ENCODE results near the gene COG4.
"Not testable (repeated sequence)": the region's sequence is repeated elsewhere in the genome, so short reads cannot be mapped to it uniquely, and the experiment has no call there.

The COG4 gene

DNA sequence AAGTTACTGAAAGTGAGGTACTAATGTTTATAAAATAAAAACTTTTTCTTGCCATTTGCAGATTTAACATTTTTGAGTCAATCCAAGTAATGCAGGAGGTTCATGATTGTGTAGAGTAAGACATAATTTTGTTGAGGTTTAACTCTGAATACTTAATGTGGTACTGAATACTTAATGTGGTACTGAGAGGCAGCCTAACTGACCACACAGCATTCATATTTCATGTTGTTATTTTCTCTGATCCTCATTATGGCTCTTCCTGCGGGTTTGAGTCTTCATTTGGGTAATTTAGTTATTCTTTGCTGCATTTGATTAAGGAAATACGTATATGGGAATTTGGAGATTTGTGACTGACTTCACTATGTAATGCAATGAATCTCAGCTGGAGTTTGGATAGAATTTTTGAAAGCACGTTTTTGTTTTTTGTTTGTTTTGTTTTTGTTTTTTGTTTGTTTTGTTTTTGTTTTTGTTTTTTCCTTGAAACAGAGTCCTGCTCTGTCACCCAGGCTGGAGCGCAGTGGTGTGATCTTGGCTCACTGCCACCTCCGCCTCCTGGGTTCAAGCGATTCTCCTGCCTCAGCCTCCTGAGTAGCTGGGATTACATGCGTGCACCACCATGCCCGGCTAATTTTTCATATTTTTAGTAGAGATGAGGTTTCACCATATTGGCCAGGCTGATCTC is 4.1 kb upstream of the COG4 start:
- no peak for DNase-seq (ENCODE audit: low read depth, low spot score)

DNA sequence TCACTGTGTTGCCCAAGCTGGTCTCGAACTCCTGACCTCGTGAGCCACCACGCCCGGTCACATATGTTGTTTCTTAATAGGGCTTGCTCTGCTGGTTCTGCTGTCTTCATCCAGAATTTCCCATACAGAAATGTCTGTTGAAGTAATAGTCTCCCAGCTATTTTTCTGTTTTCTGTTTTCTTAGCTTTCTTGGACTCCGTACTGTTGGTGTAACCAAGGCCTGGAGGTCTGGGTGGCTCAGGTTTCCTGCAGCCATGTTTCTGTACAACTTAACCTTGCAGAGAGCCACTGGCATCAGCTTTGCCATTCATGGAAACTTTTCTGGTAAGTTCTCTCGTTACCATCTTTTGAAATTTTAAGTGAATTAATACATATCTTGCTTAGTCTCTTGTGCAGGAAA is 3.0 kb upstream of the COG4 start:
- no peak for DNase-seq (ENCODE audit: low read depth, low spot score)

DNA sequence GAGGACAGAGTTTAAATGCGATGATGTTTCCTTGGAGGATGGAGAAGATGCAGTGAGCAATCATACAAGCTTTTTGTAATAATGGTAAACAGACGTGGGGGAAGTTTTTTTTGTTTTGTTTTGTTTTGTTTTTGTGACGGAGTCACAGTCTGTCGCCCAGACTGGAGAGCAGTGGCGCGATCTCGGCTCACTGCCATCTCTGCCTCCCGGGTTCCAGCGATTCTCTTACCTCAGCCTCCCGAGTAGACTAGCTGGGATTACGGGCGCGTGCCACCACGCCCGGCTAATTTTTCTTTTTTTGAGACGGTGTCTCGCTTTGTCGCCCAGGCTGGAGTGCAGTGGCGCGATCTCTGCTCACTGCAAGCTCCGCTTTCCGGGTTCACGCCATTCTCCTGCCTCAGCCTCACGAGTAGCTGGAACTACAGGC is 1.1 kb upstream of the COG4 start:
- DNase-seq (ENCODE audit: low read depth, low spot score), result not testable (repeated sequence)

DNA sequence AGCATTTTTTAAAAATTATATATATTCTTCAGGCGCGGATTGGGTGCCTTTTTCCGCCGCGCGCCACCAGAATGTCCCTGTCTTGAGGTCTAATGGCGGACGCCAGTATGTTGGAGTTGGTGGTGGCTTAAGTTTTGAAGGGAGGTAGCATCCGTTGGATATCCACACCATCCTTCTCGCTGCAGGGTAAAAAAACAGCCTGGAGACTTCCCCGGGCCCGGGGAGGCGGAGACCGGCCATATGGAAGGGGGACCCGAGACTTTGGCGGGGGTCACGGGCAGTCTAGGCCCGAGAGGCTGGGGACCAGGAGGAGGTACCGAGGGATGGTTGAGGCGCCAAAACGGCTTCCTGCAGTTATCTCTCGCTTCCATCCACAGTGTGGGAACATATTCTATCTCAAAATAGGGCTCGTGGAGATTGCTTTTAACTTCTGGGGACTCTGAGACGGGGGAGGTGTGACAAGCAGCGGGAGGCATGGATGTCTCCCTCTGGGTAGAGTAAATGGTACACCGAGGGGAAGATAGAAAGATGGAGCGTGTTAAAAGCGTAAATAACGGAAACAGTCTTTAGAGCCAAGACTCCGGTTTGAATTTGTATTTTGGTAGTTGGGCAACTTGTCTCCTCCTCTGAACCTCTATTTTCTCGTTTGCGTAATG is 517 bp upstream of the COG4 start, which contains the start of gene SF3B3:
Gene SF3B3, plus strand, starts transcription at position 74 of the 656 bp plus-strand sequence. CDS start 2,841 bp downstream, outside the sequence.
- DNase-seq (ENCODE audit: low read depth, low spot score), result no peak

DNA sequence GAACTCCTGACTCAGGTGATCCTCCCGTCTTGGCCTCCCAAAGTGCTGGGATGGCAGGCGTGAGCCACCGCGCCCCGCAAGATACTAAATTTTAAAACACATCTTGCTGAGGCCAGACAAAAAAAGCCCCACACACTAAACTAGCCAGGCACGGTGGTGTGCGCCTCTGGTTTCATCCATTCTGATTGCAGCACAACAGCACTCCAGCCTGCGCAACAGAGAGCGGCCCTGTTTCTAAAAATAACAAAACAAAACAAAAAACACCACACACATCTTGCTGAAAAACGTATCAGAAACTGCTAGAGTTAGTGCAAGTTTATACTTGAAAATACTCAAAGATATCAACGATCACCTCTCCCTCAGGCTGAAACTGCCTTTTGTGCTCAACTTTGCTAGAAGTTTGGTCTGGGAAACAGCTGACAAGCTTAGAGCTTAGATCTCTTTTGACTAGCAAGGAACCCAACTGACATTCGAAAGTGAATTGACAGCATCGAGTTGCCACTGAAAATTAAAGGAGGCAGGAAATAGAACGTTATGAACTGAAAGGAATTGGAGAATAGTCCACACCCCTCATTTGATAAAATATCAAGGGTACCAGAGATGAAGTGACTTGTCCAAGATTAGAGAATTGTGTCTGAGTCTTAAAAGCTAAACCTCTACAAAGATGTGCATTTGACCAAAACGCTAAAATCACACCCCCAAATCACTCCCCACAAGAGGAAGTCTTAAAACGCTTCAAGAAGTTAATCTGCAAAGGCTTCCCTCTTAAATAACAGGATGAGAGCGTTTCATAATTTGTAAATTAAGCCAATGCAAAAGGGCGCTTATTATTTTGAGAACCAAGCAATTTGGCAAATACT is 908 bp downstream of the COG4 start:
- no peak for DNase-seq (ENCODE audit: low read depth, low spot score)

DNA sequence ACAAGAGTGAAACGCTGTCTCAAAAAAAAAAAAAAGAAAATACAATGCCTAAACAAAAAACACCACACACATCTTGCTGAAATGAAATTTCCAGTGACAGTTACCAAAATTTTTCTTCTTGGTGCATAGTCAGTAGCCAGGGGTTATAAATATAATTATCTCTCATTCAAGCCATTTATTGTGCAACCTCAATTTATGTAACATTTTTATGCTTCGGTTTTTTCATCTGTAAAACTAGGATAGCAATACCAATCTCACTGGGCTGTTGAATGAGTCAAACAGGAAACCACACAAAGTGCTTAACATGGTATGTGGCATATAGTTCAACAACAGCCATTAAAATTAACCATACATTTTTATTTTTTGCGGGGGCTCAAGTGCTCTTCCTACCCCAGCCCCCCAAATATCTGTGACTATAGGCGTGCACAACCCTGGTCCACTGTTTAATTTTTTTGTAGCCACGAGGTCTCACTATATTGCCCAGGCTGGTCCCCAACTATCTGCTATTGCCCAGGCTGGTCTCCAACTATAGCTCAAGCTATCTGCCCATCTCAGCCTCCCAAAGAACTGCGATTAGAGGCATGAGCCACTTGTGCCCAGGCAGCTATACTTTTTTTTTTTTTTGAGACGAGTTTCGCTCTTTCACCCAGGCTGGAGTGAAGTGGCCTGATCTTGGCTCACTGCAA is 2.6 kb downstream of the COG4 start:
- no peak for DNase-seq (ENCODE audit: low read depth, low spot score)

DNA sequence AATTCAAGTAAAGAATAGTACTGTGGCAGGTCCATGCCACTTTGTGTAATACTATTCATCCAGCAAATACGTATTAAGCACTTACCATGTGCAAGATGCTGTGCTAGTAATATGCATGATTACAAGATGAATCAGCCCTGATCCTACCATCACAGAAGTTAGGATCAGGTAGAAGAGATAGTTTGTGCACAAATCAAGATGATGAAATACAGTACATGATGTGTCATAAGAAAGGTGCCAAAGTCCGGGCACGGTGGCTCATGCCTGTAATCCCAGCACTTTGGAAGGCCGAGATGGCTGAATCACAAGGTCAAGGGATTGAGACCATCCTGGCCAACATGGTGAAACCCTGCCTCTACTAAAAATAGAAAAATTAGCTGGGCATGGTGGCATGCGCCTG is 10.9 kb downstream of the COG4 start:
- no peak for DNase-seq (ENCODE audit: low read depth, low spot score)

DNA sequence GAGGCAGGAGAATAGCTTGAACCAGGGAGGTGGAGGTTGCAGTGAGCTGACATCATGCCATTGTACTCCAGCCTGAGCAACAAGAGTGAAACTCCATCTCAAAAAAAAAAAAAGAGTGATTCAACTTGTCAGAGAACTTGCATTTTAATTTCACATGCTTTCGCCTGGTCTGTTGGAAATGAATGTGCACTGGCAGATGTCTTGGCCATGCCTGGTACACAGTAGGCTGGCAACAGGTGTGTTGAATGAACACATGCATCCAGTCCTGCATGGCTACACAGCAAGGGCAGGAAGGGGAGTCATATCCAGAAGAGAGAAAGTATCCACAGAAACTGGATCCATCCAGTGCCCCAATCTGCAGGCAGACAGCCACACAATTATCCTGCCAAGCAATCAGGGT is 11.5 kb downstream of the COG4 start:
- no peak for DNase-seq (ENCODE audit: low read depth, low spot score)

DNA sequence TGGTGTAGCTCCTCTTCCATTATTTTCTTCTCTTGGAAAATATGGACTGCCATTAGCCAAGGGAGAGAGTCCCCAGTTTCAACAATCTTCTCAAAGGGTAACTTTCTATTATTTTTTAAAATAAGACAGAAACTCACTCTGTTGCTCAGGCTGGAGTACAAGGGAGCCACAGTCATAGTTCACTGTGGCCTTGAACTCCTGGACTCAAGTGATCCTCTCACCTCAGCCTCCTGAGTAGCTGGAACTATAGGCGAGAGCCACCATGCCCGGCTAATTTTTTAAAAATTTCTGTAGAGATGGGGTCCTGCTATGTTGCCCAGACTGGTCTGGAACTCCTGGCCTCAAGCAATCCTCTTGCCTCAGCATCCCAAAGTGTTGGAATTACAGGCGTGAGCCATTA is 13.1 kb downstream of the COG4 start:
- DNase-seq (ENCODE audit: low read depth, low spot score), result no peak

DNA sequence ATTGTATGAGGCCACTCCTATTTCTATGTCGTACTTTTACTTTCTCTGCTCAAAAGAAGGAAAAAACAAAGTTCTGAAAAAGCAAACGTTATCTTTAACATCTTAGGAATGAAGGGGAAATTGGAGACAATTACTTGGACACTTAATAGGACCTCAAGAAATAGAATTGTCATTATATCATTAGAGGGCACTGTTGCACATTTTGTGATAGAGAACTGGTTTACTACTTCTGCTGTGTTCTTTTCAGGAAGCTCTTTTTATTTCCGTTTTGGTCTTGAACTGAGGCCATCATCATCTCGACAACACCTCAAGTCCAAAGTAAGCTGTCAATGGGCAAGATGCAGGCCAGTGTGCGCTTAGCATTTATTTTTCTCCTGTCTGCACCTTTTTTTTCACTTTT is 14.6 kb downstream of the COG4 start:
- no peak for DNase-seq (ENCODE audit: low read depth, low spot score)

DNA sequence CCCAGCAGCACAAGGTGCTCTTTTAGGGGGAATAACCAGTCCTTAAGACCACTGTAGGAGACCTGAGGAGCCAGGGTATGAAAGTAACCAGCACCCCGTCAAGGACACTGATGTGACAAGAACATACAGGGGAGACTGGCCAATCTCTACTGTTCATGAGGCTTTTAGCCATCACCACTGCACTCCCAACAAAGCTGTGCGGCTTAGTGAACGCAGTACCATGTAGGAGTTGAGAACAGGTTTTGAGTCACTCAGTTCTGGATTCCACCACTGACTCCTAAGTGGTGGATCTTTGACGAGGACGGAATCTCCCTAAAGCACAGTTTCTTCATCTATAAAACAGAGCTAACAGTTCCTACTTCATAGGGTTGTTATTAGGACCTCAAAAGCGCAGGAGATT is 26.8 kb downstream of the COG4 start:
- DNase-seq (ENCODE audit: low read depth, low spot score), result no peak

DNA sequence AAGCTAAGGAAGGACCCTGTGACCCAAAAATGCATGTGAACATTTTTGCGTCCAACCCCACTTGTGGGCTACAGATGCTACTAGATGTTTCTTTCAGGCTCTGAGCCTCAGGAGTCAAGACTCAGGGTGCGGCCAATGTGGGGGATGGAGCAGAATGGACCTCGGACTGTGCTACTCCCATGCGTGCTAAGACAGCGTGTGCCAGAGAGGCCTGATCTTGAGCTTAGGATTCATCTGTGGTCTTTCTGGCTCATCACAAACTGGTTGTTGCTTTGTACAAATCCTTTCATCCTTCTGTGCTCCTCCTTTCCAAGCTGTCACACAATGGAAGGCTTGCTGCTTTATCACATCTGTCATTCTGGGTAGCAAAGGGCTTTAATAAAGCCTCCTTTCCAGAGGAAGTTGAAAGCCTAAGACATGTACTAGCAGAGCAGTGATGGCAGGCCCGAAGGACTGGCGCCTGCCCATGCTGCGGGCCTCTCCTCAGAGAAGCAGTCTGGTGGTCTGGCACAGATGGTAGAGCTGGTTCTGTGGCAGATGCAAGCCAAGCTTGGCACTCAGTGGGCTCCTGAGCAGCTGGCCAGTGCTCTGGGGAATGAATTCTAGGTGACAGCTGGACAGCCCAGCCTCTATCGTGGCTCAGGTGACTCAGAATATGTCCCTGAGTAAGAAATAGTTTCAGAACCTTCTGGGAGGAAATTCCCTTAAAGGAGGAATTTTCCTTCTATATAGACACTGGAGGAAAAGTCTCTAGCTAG is 27.8 kb downstream of the COG4 start:
- DNase-seq (ENCODE audit: low read depth, low spot score), result no peak

DNA sequence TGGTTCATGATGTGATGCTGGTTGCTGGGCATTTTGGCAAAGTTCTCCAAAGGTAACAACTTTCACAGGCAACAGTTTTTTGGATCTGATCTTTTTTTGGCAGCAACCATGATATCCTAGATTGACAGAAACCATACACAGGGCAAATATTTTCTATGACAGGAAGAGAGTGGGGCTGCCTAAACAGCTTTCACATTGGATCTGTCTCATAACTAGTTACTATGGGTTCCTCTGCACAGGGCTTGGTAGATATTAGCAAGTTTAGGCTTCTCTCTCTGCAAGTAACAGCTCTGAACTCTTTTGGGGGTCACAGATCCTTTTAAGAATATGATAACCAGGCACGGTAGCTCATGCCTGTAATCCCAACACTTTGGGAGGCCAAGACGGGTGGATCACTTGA is 28.6 kb downstream of the COG4 start:
- no peak for DNase-seq (ENCODE audit: low read depth, low spot score)

DNA sequence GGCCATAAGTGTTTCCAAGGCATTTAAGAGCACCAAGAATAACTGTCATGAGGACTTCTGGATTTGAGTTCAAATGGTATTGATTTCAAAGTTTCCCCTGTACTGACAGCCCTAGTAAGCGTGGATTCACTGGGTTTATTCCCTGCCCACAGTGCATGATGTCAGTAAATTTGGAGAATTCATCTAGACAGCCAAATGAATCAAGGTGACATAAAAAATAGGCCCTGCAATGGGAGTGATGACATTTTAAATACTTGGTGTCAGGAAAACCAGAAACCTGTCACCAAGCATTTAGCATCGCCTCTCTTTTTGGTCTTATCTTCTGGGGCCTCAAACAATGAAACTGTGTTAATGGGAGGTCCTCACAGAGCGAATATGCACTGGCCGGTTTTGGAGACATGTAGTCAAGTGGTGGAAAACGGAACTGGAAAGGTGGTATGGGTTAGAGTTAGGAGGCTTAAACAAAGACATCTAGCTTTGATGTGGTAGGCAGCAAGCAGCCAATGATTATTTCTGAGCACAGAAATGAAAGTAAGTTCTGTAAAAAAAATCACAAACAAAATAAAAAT is 29.1 kb downstream of the COG4 start:
- DNase-seq (ENCODE audit: low read depth, low spot score), result no peak

DNA sequence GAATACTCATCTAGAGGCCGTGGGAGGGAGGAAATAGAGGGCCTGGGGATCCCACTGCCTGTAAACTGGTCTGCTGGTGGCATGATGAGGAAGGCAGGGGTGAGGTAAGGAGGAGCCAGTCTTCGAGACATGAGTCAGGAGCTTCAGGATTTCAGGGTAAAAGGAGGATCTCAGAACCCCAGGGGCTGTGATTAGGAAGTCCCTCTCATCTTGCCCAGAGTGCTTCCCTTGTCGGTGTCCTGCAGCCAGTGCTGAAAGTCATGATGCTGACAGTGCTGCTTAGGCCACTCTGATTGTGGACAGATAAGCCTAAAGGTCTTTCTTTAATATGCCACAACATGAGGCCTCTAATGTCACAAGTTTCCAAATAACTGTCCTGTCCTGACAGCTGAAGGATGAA is 29.6 kb downstream of the COG4 start:
- no peak for DNase-seq (ENCODE audit: low read depth, low spot score)

DNA sequence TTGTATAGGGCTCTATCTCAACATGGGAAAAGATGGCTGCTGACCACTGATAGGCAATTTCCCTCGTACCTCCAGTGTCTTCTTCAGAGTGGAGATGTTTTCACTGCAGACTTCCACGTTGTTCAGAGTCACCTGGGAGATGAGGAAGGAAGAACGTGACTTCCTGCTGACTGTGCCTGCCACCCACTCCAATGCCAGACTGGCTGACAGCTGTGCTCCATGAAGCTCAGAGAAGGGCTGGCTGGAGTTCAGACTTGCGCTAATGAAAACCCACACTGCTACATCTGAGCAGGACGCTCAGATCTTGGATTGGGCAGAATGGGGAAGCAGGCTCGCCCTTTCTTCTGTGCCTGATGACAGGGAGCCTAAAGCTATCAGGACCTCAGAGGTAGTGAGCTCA is 33.1 kb downstream of the COG4 start:
- DNase-seq (ENCODE audit: low read depth, low spot score), result no peak

DNA sequence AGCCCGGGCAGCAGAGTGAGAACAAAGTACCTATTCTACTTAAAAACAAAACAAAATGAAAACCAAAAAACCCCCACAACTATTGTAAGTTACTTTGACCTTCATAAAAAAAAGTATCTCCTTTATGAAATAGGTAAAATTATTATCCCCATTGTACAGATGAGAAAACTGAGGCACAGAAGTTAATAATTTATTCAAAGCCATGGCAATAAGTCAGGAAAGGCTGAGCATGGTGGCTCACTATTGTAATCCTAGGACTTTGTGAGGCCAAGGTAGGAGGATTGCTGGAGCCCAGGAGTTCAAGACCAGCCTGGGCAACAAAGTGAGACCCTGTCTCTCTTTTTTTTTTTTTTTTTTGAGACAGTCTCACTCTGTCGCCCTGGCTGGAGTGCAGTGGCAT is 38.5 kb downstream of the COG4 start:
- no peak for DNase-seq (ENCODE audit: low read depth, low spot score)

DNA sequence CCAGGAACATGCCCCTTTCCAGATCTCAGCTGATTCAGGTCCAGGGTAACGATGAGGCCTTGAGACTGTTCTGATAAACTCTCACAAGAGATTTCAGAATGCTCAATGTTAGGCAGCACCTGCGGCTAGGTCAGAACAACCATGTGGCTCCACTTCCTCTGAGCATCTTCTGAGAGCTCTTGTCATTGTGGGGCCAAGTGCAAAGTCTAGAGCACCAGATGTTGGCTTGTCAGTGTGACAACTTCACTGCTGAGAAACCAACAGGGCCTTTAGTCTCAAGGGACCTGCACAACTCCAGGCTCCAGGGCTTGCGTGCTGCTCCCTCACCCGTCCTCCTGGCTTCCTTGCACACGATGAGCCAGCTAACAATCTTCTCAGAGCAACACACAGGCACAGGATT is 39.9 kb downstream of the COG4 start:
- DNase-seq (ENCODE audit: low read depth, low spot score), result no peak

DNA sequence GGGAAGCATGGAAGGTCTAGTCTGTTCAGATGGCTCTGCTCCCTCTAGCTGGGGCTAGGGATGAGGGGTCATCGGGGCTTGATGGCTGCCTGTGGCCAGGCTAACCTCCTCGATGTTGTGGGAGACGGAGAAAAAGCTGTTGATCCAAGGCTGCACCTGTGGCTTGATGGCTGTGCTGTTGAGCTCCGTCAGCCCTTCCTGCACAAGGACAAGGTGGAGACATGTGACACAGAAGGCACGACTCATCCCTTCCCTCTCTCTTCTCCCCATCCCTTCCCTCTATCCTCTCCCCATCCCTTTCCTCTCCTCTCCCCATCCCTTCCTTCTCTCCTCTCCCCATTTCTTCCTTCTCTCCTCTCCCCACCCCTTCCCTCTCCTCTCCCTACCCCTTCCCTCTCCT is 40.7 kb downstream of the COG4 start:
- DNase-seq (ENCODE audit: low read depth, low spot score), result no peak

DNA sequence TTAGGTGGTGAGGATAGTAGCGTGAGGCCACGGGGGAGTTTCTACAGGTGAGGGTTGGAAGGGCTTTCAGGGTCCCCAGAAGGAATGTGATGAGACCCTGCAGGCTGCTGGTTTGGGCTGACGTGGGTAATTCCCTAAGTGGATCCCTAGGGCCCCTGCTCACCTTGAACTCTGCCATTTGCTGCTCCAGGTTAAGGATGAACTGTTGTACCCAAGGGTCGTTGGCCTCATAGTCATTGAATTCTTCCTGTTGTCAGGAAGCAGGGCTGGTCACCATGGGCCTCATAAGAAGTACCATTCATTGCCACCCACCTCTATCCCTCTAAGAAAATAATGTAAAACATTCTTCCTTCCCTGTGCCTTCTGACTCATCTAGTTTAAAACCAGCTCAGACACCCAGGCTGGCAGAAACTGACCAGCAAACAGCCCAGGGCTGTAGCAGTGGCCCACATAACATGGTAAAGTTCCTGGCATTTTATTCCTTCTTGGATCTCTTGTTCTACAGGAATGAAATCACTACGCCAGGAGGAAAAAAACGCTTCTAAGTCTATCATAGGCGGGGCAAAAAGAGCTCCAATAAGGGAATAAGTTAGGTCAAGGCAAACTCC is 41.3 kb downstream of the COG4 start:
- no peak for DNase-seq (ENCODE audit: low read depth, low spot score)

Measured in smooth muscle cell of the brain vasculature (primary cell).